ENCODE measurements around the gene GHITM.
"Not testable (repeated sequence)": the region's sequence is repeated elsewhere in the genome, so short reads cannot be mapped to it uniquely, and the experiment has no call there.

The GHITM gene

DNA sequence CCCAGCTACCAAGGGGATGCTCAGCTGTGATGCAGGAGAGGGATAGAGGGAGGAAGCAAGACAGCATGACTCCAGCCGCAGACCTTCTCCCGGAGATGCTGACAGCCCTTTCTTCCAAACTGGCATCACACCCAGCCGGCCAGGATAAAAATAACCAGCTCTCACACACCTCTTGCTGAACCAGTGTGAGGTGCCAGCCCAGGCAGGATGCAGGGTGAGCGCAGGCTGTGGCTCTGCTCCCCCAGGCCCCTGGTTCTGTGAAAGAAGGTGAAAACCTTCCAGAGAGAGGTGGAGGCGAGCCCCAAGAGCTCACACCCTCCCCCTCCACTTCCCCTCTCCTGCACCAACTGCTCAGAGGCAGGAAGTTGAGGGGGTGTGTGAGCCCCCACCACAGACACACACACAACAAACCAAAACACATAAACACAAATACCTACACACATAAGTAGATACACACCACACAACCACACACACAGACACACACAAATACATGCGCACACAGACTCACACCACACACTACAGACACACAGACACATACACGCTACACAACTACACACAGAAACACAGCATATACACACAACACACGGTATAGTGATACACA, 38.3 kb downstream of the GHITM start:
- FAIRE-seq = no peak

DNA sequence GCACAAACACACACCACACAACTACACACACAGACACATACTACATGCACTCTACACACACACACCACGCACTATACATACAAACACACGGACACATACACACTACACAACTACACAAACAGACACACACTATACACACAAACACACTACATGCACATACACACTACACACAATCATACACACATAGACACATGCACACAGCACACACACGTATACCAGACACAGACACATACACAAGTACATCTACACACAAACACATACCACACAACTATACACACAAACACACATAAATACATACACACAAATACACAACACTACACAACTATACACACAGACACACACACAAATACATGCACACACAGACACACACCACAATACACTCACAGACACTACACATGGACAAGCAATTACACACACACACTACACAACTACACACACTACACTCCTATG, 38.9 kb downstream of the GHITM start:
- no peak for FAIRE-seq

DNA sequence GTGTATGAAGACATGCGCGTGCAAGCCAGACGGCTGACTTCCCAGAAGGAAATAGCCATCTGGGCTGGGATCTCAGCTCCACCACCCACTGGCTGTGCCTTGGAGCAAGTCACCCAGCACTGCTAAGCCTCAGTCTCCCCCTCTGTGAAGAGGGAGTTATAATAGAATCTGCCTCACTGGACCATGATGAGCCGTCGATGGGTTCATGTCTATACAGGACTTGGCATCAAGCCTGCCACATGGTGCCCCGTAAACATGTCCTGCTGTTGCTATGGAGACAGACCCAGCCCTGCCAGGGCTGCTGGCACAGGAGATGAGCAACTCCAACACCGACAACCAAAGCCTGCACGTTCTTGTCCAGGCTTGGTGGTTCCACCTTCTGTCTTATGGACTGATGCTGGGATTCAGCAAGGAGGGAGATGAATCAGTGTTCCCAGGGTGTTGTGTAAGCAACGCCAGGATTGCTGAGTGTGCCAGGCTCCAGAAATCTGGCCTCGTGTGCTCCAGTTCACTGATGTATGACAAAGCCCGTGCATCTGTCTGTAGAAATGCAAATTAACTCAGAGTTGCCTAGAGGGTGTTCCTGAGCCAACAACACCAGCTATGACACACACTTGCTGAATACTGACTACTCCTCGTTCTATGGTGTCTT, 39.9 kb downstream of the GHITM start:
- FAIRE-seq = no peak

DNA sequence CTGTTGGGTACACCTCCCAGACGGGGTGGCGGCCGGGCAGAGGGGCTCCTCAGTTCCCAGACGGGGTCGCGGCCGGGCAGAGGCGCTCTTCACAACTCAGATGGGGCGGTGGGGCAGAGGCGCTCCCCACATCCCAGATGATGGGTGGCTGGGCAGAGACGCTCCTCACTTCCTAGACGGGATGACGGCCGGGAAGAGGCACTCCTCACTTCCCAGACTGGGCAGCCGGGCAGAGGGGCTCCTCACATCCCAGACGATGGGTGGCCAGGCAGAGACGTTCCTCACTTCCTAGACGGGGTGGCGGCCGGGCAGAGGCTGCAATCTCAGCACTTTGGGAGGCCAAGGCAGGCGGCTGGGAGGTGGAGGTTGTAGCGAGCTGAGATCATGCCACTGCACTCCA, 41.1 kb downstream of the GHITM start:
- not testable (repeated sequence) for FAIRE-seq

DNA sequence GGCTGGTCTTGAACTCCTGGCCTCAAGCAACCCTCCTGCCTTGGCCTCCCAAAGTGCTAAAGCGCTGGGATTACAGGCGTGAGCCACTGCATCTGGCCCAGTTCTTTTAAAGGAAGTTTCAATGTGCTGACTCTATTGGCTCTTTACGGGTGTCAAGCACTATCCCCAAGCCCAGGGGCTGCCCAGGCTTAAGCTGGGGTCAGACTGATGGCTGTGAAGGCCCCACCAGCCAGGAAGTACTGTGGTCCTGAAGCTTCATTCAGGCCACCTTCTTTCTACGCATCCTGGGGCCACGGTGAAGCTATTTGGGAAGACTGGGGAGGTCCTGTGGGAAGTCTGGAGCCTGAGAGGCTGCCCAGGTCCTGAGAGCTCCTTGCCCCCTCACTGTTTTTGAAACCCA, 42.3 kb downstream of the GHITM start:
- FAIRE-seq = no peak

DNA sequence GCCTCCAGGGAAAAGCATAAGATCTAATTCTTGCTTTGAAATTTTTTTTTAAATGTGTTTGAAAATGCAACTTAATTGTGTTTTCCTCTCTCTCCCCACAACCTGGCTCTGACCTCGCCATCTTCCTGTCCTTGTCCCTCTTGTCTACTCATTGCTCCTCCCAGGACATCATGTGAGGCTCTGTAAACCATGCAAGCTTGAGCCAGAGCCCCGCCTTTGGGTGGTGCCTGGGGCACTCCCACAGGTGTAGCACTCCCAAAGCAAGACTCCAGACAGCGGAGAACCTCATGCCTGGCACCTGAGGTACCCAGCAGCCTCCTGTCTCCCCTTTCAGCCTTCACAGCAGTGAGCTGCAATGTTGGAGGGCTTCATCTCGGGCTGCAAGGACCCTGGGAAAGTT, 45.2 kb downstream of the GHITM start:
- FAIRE-seq = no peak

DNA sequence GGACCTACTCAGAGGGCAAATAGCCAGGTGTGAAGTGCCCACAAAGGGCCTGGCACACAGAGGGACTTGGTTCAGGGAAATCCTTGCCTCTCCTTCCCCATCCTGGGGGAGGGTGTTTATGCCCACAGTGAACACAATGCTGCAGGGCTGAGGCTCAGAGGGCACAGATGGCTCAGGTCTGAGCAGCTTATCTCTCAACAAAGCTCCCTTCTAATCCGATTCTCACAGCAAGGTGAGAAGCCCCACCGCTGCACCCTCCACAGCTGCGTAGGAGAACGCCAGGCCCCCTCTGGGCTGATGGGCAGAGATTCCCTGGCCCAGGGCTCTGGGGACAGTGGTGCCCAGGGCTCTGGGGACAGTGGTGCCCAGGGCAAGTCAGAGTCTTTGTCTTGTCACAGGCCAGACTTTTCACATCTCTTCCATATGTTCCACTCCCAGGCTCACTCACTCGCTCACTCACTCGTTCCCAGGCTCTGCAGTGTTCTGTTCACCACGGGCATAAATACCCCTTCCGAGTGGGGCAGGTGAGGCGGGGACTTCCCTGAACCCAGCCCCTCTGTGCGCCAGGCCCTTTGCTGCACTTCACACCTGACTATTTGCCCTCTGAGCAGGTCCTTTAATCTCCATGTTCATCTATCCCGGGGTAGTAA, 46.3 kb downstream of the GHITM start:
- FAIRE-seq = no peak

DNA sequence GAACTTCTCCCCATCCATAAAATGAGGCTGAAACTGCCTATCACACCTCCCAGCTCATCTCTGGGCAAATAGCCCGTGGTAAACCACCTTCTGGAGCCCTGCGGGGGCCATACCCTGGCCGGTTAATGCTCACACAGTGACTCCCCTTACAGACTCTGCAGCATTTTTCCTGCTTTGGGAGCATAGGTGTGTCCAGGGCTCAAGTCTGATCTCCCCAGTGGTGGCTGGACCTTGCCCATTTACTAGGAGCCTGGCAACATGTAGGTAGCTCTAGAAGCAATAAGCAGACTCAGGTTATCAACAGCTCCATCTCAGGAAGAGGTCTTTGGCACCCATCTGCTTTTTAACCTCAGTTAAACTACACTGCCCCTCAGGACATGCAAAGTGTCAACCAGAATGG, 49.5 kb downstream of the GHITM start:
- FAIRE-seq = no peak

DNA sequence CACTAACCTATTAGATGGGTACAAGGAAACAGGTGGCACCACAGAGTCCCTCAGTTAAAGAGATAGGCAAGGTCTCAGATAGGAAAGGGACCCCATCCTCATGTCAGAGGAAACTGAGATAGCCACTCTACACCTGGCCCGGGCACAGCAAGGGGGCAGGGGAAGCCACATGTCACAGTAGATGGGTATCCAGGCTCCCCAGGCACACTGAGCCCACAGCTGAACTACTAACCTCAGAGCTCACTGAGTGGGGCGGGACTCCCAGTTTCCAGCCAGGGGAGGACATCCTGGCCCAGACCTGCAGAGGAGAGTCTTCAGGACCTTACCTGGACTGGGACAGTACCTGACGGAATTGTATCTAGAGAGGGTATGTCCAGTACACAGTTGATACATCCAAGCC, 51.3 kb downstream of the GHITM start:
- FAIRE-seq = no peak

DNA sequence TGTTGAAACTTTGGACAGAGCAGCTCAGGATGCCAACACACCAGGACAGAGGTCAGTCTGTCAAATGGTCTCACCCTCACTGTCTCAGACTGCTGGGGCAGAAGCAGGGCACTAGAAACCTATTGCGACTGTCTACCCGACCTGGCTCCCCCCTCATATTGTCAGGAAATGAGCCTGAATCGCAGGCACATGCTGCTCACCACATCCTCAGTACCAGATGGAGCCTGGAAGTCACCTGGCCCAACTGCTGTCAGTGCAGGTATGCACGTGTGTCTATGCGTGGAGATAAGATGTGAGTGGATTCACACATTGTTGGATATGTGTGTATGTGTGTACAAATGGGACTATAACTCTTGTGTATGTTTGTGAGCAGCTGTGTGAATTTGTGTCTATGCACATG, 51.8 kb downstream of the GHITM start:
- FAIRE-seq = no peak

DNA sequence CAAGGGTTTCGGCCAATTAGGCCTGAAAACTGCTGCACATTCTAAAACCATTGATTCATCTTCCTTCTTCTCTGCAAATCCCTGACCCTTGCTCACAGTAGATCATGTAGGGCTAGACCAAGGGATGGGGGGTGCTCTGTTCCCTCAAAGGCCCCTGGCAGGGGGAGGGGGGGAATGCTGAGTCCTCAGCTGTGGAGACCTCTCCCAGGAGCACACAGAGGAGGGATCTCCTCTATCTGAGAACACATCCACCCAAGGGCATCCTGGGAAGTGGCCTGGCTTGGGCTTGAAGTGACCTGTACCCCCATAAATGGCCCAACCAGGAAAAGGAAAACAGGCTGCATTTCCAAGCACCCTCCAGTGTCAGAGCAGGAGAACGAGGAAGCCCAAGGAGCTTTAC, 54.0 kb downstream of the GHITM start:
- no peak for FAIRE-seq

DNA sequence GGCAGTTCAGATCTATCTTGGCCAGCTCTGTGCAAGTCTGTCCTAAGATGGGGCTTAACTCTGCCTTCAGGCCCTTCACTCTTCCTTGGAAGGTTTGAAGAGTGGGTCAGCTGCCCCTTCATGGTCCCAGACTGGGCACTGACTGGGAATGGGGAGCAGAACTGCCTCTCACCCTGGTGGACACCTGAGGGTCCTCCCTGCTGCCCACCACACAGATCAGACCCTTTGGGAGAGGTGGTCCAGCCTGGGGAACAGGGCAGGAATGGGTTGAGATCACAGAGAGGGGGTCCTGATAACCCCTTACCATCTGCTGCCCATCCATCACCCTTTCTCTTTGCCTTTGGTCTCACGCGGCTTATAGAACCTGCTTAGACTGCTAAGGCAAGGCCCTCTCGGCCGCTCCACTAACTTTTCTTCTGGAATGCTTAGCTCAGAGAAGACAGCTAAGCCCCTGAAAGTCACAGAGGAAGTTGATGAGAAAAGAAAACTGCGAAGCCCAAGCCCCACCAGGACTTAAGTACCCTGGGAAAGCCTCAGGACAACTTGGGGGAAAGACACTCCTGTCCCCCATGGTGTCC, 54.6 kb downstream of the GHITM start:
- no peak for FAIRE-seq

DNA sequence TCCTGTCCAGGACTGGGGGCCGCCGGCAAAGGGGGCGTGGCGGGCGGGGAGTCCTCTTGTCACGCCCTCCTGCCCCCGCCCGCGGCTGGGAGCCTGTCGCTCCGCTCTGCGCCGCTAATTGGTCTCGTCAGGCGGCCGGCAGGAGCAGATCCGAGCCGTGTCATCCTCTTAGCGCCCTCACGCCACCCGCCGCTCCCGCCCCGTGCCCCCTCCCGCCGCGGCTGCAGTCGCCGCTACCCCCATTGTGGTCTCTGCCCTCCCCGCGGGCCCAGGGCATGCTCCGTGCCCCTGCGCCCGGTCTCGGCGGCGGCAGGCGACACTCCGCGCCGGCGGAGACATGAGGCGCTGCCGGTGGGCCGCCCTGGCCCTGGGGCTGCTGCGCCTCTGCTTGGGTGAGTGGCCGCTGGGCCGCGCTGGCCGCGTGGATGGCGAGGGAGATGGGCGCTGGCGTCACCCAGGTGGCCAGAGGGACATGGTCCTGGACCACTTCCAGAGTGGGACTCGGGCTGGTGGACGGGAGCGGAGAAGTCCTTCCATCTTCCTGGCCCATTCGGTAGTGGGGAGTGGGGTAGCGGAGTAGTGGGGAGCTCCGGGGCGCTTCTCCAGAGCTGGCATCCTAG, 55.2 kb downstream of the GHITM start, which contains the start of gene CDHR1:
Gene CDHR1, plus strand, starts transcription at position 114 of the 620 bp plus-strand sequence. Its CDS starts 224 bp downstream, at position 338.
- no peak for FAIRE-seq

DNA sequence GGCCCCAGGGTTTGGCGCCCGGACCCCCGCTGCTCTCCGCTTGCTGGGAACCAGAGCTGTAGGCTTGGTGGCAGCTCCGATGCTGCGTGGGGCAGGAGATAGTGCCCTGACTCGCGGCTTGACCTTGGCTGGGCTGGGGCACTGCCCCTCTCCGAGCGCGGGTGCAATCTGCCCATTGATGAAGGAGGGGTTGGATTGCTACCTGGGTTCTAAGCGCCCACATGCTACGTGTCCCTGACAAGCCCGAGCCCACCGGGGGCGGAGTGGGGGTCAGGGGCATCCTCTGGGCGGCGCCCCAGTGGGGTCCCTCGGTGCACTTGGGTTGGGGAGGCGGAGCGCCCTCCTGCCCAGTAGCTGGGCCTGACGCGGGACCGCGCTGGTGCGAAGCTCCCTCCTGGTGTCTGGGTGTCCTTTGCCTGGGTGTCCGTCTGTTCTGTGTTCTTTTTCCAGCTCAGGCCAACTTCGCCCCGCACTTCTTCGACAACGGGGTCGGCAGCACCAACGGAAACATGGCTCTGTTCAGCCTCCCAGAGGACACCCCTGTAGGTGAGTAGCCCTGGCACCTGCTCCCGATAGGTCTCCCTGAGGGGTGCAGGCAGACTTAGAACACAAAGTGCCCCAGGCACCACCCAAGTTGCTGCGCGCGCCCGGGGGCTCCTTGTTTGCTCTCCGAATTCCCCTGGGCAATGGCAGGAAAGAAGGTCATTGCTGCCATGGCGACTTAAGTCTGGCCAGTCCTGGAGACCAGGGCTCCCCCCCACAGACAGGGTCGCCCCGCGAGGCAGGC, 55.9 kb downstream of the GHITM start:
- no peak for FAIRE-seq

DNA sequence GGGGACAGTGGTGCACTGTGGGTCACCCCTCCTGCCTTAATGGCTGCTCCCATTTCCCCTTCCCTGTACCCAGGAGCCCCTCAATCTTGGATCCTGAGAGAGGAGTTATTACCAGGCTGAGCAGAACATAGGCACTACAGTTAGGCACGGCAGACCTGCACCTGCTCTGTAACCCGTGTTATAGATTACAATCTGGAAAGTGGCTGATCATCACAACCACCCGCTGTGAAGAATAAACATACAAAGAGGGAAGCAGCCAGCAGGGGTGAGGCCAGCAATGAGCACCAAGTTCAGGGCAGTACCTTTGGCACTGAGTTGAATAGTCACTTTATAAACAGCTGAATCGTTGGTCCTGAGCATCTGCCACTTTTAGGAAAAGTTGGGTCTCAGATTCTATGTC, 56.8 kb downstream of the GHITM start:
- FAIRE-seq = no peak

DNA sequence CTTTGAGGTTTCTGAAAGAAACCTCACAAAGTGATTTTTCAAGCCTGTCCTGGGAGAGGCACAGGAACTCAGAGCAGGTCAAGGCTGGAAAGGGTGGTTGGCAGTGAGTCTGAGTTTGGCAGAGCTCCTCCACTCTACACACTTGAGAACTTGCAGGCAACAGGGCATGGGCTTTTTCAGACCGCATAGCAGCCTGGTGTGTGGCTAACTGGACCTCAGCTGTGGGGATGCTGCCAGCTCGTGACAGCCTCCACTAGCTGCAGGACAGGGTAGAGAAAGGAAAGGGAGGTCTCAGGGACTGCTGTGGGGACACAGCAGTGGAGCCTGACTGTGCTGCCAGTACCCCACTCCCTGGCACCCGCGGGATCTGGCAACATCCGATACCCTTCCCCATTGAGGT, 57.6 kb downstream of the GHITM start:
- FAIRE-seq = no peak

DNA sequence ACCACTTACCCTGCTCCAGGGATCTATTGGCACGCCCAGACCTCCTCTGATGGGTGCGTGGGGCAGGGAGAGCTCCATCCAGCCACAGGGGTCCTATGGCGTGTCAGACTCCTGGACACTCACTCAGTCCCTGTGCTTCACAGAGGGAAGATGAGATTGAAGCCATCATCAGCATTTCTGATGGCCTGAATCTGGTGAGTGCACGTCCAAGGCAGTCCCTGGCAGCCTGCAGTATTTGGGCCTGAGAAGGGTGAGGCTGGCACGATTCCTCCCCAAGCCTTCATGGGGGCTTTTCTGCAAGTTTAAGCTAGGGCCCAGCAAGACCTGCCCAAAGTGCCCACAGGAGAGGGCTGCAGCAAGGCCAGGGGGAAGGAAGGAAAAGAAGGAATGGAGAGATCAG, 58.3 kb downstream of the GHITM start:
- no peak for FAIRE-seq

DNA sequence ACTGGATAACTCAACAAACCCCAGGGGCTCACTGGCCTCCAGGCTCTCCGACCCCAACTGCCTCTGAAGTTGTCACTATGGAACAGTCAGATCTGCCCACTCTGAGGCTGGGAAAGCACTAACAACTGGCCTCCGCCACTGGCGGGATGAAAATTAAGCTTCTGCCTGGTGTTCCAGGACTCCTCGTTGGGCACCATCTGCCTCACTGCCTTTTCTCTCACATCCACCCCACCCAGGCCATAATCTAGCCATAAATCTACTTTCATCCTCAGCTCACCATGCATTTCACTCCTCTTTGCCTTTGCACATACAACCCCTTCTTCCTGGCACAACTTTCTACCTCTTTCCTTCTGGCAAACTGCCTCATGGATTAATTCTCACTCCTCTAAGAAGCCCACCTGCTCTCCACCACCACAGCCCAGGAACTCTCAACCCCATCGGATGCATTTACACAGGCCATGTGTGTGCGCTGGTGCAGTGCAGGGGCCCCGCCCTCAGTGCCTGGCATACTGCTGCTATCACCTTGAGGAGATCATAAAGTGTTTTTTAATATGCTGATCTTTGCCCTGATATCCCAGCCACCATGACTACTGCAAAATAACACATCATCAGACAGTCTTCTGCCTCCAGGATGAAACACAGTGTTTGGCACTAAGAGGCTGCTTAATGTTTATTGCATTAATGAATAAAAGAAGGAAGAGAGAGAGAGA, 59.1 kb downstream of the GHITM start:
- no peak for FAIRE-seq

DNA sequence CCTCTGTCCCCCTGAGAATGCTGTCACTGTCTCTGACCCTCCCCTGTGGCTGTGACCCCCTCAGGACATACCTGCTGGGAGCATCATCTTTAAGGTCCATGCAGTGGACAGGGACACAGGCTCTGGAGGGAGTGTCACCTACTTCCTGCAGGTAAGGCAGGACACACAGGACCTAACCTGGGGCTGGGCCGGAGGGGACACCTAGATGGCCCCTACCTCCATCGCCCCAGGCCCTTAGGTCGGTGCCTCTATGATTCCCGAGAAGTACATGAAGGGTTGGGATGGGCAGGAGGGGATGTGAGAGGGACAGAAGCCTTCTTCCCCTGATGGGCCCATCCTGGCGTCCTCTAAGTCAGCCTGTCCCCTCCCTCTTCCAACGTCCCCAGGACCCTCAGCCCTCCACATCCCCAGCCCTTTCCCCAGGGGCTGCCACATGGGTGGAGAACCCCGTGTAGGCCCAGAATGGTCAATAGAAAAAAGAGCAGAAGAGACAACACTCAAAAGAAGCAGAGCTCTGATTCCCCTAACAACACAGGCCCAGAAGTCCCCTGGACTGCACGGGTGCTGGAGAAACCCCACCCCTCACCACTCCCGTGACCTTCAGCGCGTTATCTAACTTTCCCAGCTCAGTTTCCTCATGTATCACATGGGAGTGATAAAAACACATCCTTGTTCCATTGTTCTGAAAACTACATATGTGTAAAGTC, 61.4 kb downstream of the GHITM start:
- FAIRE-seq = no peak

DNA sequence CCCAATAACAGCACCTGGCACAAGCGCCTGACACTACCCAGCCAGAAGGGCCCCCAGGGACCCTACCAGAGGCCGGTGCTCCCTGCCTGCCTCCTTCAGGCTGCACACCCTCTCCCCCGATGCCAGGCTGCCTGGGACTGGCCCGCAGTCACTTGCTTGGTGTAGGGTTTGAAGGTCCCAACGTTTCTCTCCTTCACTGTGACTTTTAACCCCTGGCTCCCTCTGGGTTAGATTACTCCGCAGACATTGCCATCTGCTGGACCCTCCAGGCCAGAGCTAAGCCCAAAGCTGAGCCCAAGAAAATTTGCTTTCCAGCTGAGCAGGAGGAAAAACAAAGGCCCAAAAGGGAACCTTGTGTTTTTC, 61.9 kb downstream of the GHITM start:
- FAIRE-seq = no peak

DNA sequence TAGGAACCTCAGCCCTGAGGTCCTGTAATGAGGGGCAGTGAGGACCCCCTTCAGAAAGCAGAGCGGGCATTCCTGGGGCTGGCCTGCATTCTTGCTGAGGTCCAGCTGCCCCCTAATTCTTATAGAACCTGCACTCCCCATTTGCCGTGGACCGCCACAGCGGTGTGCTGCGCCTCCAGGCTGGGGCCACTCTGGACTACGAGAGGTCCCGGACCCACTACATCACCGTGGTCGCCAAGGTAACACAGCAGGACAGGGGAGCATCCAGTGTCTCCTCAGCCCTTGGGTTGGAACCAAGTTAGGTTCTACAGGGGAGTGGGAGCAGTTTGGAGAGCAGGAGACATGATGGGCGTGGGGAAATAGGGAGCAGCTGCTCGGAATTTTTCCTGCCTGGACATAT, 62.4 kb downstream of the GHITM start:
- no peak for FAIRE-seq

DNA sequence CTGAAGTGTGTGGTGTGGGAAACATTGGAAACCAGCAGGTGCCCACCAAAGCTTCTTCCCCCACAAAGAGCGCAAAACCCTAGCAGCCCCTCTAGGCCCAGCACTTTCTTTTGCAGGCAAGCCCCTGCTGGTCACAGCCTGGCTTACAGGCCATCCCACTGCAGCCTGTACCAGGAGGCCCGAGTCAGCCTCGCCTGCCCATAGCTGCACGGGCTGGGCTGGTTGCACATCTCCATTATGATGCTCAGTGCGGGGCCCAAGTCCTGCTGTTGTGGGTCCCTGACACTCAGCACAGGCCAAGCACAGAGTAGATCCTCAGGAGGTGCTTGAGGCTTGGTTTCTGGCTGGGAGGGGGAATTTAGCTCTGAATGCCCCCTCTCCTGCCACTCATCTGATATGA, 63.0 kb downstream of the GHITM start:
- FAIRE-seq = no peak

Data from G401.6 (cell line).